Ureter (tissue), 1 donor: ENCODE data around the gene INAVA. TPM values are rescaled to one million over a fixed set of nuclear protein-coding genes. Genes with fewer than 3 reads are reported as not detected.

Experiments used
- DNase-seq: peaks from one replicate; pipeline ENCODE4 v3.0.0-alpha.2; 2020; ENCODE audit warnings: low spot score
- total RNA-seq: library from RNA; stranded (reverse); gene quantifications from one replicate; pipeline ENCODE4 v1.2.4, GENCODE V29; 2023
- donor health status: DM: yes; HTN: yes; CAD: no.

INAVA gene, protein sequence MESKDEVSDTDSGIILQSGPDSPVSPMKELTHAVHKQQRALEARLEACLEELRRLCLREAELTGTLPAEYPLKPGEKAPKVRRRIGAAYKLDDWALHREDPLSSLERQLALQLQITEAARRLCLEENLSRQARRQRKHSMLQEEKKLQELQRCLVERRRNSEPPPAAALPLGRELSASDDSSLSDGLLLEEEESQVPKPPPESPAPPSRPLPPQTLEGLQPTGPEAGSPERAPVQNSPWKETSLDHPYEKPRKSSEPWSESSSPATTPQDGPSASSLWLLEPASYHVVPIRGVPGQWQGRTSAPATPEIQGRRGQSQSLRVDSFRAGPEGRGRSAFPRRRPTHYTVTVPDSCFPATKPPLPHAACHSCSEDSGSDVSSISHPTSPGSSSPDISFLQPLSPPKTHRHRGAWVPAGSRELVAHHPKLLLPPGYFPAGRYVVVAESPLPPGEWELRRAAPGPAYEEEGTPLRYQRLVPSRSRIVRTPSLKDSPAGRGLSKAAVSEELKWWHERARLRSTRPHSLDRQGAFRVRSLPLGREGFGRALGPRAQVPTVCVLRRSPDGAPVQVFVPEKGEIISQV
- 83.2 TPM for total RNA-seq

GRCh38 chr1:200894712-200895442 lies at the start of gene INAVA:
Gene INAVA (plus strand): TSS chr1:200894900. CDS start chr1:200898401, 3,501 bp downstream.
- peak; percentile 88 for DNase-seq

DNA sequence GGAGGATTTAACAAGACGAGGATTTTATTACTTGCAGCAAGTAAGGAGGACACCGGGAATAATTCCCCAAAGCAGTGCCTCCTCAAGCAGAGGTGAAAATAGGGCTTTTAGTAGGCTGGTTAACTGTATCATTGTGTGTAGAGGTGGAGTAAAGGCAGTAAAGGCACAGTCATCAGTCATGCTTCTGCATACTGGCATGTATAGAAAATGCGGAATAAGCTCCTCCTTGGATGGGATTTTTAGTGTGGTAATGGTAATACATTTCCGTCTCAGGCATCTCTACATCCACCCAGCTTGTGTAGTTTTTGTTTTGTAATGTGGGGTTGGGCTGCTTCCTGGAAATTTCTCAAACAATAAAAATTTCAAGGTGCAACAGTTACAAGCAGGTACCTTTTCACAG lies 49.3 kb upstream of the INAVA start:
- no peak for DNase-seq

GRCh38 chr1:200846398-200846797 lies 48.3 kb upstream of the INAVA start:
- DNase-seq, result no peak

- no peak for DNase-seq
These were observed 45.3 kb upstream of the INAVA start for GRCh38 chr1:200849430-200849829.

GRCh38 chr1:200850554-200850953 lies 44.1 kb upstream of the INAVA start:
- DNase-seq, result no peak

- no peak for DNase-seq
These were observed 37.9 kb upstream of the INAVA start for GRCh38 chr1:200856716-200857357.

GRCh38 chr1:200857804-200858203 lies 36.9 kb upstream of the INAVA start:
- no peak for DNase-seq

DNA sequence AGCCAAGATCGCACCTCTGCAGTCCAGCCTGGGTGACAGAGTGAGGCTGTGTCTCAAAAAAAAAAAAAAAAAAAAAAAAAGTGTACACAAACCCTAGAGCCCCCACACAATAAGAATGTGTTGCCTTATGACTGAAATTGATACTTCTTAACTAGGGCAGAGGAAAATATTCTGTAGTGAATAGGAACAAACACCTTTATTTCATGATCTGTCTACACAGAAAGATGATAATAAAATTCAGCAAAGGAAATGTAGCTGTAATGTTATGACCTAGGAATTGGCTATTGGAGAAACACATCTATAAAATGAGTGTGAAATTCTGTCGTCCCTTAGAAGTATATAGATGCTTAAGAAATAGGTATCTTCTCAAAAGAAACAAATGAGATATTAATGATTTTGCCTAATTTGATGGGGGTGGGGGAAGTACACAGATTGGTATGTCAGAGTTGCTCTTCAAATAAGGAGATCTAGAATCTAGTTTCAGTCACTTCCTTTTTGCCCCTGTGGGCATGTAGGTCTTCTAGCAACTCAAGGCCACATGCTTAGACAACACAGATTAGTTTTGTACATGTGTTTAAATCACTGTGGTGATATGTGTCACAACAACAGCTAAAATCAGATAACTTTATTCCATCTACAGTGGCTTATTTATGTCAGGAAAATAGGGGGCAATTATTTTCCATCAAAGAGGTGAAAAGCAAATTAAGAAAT lies 32.6 kb upstream of the INAVA start:
- no peak for DNase-seq

DNA sequence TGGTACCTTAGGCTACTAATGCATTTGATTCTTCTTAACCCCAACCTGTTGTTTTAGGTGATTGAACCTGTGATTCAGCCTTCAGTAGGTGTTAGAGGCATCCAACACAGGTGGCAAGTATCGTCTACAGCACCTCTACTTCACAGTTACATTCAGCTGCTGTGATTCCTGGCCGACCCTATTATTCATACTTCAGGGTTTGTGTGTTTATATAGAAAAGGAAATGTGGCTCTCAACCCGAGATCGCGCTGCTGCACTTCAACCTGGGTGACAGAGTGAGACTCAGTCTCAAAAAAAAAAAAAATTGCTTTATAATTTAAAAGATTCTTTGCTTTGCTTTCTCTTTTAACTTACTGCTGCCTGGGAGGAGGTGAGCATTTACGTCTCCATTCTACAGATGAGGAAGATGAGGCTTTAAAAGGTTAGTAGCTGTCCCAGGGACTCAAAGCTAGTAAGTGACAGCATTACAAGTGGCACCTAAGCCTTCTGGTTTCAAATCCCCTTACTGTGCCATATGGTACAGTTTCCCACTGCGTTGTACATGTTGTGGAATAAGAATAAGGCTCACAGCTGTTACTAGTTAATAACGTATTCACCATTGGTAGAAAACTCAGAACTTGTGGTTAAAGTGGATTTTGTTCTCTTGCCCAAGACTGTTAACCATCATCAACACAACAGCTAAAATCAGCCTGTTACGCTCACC lies 31.8 kb upstream of the INAVA start:
- DNase-seq, result no peak

DNA sequence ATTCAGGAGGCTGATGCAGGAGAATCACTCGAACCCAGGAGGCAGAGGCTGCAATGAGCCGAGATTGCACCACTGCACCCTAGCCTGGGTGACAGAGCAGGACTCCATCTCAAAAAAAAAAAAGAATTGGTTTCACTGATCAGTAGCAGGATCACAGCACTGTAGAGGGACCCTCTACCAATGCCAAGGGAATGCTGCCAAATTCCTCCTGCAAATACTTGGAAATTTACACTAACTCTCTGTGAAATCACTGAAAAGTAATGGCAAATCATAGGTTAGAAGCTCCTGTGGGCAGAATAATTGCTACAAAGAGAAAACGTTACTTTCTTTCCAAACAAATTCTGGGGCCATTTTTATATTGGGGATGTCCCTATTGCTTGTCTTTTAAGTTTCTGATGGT lies 28.6 kb upstream of the INAVA start:
- no peak for DNase-seq

DNA sequence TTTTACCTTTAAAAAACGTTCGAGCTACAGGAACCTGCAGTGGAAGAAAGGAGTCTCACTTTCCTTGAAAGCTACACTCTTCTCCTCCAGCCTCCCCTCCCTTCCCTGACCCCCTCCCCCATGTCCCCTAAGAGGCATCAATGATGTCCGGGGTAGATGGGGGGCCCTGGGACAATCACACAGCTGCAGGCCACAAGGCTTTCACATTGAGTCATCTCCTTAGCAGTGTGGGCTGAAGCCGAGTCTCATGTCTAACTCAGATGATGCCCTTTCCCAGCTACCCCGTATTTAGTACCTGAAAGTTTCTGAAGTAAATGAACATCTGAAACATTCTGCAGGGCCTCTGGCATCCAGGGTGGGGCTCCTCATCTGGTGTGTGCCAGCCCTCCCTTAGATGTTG lies 28.2 kb upstream of the INAVA start:
- no peak for DNase-seq

DNA sequence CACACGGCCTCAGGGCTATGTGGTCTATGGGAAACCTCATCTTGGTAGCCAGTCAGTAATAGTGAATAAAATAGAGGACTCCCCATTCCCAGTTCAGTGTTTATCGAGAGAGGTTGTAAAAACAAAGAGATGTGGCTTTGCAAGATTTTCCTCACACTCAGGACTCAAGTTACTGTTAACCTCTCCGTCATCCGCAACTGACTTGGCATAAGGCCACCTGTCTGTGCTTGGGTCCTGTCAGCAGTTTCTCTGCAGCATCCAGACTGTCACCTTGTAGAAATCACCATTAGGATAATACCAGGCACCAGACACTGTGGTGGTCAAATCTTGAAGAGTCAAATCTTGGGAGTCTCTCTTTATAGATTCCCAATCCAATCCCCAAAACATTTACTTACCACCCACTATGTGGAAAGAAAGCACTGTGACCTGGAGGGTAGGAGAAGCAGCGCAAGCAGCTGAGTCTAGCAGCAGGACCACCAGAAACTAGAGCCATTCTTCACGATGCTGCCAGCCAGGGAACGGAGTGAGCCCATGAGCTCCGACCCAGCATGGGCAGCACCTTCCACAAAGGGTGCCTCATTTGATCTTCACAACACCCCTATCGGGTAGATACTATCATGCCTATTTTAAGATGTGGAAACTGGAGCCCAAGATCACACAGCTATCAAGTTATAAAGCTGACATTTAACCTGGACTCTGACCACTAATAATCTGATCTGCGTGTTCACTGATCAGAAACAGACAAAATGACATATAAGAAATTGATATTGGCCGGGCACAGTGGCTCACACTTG lies 27.5 kb upstream of the INAVA start:
- DNase-seq, result no peak

GRCh38 chr1:200869376-200869752 lies 25.3 kb upstream of the INAVA start:
- DNase-seq, result no peak

DNA sequence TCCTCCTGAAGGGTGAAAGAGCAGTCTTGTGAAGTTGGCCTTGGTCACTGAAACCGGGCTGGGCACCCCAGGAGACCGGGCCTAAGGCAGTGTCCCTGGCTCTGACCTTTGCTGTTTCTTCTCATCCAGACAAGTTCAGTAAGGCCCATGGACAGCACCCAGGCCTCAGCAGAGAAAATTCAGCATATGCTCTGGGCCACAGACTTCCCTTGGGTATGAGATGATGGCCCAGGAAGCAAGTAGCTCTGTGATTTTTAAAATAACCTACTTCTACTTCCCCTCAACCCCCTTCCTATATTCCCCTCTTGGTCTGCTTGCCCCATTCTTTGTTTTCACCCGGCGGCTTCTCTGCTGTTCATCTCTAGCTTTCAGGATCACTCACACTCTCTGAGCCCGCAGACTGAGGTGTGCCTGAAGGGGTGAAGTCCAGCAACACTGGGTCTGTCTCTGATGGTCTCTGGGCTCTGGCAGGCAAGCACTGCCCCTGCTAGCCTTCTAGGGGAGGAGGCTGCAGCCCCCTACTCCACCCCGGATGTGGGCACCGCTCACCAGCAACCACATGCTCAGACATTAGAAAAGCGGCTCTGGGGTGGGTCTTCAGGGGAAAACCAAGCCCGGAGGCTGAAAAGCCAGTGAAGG lies 24.8 kb upstream of the INAVA start:
- DNase-seq, result no peak

DNA sequence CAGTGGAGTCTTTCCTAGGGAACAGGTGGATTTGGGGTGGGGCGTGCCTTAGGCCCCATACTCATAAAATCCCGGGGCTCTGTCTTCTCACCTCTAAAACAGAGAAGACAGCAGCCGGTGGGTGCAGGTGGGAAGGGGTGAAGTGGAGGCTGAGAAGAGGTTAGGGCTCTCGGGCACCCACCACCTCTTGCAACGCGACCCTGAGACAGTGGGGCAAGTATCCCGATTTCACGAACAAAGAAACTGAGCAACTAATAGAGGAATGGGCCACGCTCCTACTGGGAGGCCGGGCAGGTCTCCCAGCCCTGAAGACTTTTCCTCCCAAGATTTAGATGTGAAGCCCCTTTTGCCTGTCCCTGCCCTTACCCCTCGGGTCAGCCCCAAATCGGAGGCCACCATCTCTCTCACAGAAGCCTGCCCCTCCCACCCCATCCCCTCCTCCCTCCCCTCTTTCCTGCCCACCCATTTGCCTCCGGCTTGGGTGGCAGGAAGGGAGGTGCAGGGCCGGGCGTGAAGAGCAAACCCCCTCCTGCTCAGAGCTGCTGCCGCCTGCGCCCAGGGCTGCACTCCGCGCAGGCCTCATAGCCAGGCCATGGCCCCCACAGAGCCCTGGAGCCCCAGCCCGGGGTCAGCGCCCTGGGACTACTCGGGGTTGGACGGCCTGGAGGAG lies 22.1 kb upstream of the INAVA start, which contains the start of gene GPR25:
GPR25 (plus strand) TSS at position 536 of the 670 bp plus-strand sequence; CDS start at position 593, 57 bp downstream.
- DNase-seq, result no peak

- DNase-seq, result no peak
These were observed 21.5 kb upstream of the INAVA start for GRCh38 chr1:200873116-200873670.

DNA sequence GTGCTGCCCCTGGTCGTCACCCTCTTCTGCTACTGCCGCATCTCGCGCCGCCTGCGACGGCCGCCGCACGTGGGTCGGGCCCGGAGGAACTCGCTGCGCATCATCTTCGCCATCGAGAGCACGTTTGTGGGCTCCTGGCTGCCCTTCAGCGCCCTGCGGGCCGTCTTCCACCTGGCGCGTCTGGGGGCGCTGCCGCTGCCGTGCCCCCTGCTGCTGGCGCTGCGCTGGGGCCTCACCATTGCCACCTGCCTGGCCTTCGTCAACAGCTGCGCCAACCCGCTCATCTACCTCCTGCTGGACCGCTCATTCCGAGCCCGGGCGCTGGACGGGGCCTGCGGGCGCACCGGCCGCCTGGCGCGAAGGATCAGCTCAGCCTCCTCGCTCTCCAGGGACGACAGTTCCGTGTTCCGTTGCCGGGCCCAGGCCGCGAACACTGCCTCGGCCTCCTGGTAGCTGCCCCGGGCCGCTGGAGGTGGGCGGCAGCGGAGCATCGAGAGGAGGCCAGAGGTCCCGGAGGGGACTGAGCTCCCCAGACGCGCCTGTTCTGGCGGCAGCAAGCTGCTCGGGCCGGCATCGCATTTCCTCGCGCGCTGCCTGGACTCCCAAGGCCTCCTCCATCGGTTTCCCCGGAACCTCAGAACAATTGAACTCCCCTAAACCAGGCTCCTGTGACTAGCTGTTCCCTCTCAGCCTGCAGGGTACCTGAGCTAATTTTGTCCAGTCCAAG lies 20.9 kb upstream of the INAVA start:
- DNase-seq, result no peak

- no peak for DNase-seq
These were observed 20.0 kb upstream of the INAVA start for GRCh38 chr1:200874694-200875093.
